ENCODE data around the gene TNFRSF14.

The TNFRSF14 gene

DNA sequence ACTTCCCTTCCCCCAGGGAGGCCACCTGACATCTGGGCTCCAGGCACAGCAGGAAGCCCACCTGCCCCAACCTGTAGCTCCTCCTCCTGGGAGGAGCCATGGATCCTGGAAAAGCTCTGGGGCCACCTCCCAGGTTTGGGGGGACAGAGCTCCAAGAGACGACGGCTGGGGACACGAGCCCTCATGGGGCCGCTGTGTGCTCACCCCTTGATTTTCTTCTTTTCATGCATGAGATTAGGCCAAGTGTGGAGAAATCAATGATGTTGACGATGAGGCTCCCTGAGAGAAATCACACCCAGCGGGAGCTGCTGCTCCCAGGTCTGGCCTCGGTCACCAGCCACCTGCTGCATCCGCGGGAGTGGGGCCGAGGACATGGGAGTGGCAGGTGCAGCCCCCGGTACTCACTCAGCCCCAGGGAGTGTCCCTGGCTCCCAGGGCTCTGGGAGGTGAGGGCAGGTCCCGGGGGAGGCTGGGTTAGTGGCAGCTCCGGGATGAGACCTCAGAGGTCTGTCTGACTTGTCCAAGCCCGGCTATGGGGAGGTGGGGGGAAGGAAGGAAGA, 8.7 kb downstream of the TNFRSF14 start:
- H3K4me3 ChIP-seq (ENCODE audit: low read length in 2 of 2) = no peak overlapping the region
- no peak for DNase-seq (ENCODE audit: low spot score)
- no peak overlapping the region for H3K4me2 ChIP-seq (ENCODE audit: insufficient read depth, low read length, poor library complexity, severe bottlenecking)
- no peak overlapping the region for H3K23ac ChIP-seq (ENCODE audit: low read depth, low read length, poor library complexity)
- H3K9ac ChIP-seq (ENCODE audit: low read depth, low read length, poor library complexity) = no peak overlapping the region
- no peaks in the 10 kb centered on the region for H3K36me3 ChIP-seq (replicated peaks in 1 of 2; ENCODE audit: control insufficient read depth in 2 of 2, insufficient read depth in 2 of 2, low read length in 2 of 2)
- H2BK12ac ChIP-seq (ENCODE audit: low read length) = peak overlapping the region; percentile 22
- H3K27ac ChIP-seq (replicated peaks; ENCODE audit: low read length) = no peak overlapping the region
- peak overlapping the region; percentile 37 for H3K4ac ChIP-seq (ENCODE audit: low read length)
- H3K9me3 ChIP-seq (replicated peaks in 1 of 2; ENCODE audit: control insufficient read depth in 2 of 2, insufficient read depth in 1 of 2, low read depth in 1 of 2, low read length in 2 of 2) = no peaks in the 10 kb centered on the region
- no CpG with 5 or more reads among the region's 14 CpGs for WGBS, 2 donors (ENCODE audit: extremely low coverage in 2 of 2, insufficient read length in 2 of 2, insufficient replicate concordance in 1 of 2)
- H3K18ac ChIP-seq (ENCODE audit: low read length) = peak overlapping the region; percentile 76
- no peaks in the 10 kb centered on the region for H3K79me1 ChIP-seq (ENCODE audit: low read depth, low read length)
- peaks cover 2% of the 10 kb centered on the region in 2 donors for H3K4me1 ChIP-seq (ENCODE audit: control insufficient read depth in 2 of 2, insufficient read depth in 1 of 2, low read depth in 1 of 2, low read length in 2 of 2)
- no peak overlapping the region for H4K91ac ChIP-seq (ENCODE audit: low read depth, low read length, poor library complexity)
- no peak overlapping the region for H2AFZ ChIP-seq (ENCODE audit: low read length)
- H3K27me3 ChIP-seq (ENCODE audit: control insufficient read depth in 3 of 3, insufficient read depth in 3 of 3, low read depth in 1 of 3, low read length in 3 of 3) = peaks cover 0 to 37% (median 0%) of the 10 kb centered on the region in 3 experiments
- H2BK5ac ChIP-seq (ENCODE audit: low read length) = no peak overlapping the region
- peak overlapping the region; percentile 94 for H3K14ac ChIP-seq (ENCODE audit: low read length)
- H2BK120ac ChIP-seq (ENCODE audit: low read depth, low read length) = no peak overlapping the region
- no peak overlapping the region for H4K8ac ChIP-seq (ENCODE audit: low read depth, low read length)
- H2BK15ac ChIP-seq (ENCODE audit: low read length) = peak overlapping the region; percentile 96
- H2AK5ac ChIP-seq (ENCODE audit: low read depth, low read length) = peak overlapping the region; percentile 98

DNA sequence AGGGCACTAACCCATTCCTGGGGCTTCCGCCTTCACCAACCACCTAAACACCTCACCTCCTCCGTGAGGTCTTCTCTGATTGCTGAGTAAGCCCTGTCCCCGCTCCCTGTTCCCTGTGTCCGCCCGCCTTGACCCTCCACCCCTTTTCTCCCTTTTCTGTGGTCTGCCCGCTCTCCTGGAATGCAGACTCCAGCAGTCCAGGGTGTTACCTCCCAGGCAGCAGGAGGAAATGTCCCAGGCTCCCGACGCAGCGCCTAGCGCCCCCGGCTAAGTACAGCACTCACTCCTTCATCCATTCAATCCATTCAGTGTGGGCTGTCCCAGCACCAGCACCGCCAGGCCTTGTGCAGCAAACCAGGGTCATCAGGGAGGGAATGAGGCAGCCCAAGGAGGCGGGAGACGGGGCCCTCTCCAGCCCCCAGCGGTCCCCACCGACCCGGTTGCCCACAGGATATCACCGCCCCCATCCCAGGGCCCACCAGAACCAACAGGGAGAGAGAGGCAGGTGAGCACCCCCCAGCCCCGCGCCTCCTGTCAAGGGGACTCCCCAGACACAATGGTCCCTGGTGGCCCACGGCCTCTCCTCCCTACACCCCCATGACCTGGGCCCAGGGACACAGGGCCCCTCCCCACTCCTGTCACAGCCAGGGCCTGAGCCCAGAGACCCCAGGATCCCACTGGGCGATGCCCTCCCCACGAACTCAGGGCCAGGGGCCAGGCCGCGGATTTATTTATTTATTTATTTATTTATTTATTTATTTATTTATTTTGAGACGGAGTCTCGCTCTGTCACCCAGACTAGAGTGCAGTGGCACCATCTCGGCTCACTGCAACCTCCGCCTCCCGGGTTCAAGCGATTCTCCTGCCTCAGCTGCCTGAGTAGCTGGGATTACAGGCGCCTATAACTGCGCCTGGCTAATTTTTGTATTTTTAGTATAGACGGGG, 10.2 kb downstream of the TNFRSF14 start:
- H2BK12ac ChIP-seq (ENCODE audit: low read length) = peak overlapping the region; percentile 84
- no peaks in the 10 kb centered on the region for H3K79me1 ChIP-seq (ENCODE audit: low read depth, low read length)

DNA sequence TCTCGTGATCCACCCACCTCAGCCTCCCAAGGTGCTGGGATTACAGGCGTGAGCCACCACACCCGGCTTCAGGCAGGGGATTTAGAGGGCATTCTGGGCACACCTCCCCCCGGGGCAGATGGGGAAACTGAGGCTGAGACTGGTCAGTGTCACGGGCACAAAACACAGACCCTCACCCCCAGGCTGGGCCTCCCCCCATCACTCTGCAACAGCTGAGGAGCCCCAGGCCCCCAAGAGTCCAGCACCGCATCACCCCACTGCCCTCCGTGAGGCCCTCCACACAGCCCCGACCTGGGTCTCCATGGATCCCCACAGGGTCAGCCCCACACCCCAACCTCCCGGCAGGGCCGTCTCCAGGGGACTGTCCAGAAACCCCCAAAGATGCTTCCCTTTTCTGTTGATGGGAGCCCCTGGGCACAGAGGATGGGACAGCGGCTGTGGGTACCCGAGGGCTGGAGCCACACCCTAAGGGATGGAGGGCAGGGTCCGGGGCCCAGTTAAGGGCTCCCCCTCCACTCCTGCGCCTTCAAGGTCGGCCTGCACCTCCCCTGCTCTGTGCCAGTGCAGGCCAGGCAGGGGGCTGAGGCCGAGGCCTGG, 11.0 kb downstream of the TNFRSF14 start:
- no peak overlapping the region for H3K27ac ChIP-seq (replicated peaks; ENCODE audit: low read length)
- H4K91ac ChIP-seq (ENCODE audit: low read depth, low read length, poor library complexity) = no peak overlapping the region
- peak overlapping the region; percentile 24 for H2BK12ac ChIP-seq (ENCODE audit: low read length)
- no peak overlapping the region for H3K4me3 ChIP-seq (ENCODE audit: low read length in 2 of 2)
- no peak overlapping the region for H3K9ac ChIP-seq (ENCODE audit: low read depth, low read length, poor library complexity)
- H3K27me3 ChIP-seq (ENCODE audit: control insufficient read depth in 3 of 3, insufficient read depth in 3 of 3, low read depth in 1 of 3, low read length in 3 of 3) = peaks cover 0 to 46% (median 0%) of the 10 kb centered on the region in 3 experiments
- no peaks in the 10 kb centered on the region for H3K9me3 ChIP-seq (replicated peaks in 1 of 2; ENCODE audit: control insufficient read depth in 2 of 2, insufficient read depth in 1 of 2, low read depth in 1 of 2, low read length in 2 of 2)
- no peak overlapping the region for H3K4ac ChIP-seq (ENCODE audit: low read length)
- H2BK5ac ChIP-seq (ENCODE audit: low read length) = no peak overlapping the region
- no CpG with 5 or more reads among the region's 16 CpGs for WGBS, 2 donors (ENCODE audit: extremely low coverage in 2 of 2, insufficient read length in 2 of 2, insufficient replicate concordance in 1 of 2)
- H3K18ac ChIP-seq (ENCODE audit: low read length) = peak overlapping the region; percentile 83
- no peak for DNase-seq (ENCODE audit: low spot score)
- H3K36me3 ChIP-seq (replicated peaks in 1 of 2; ENCODE audit: control insufficient read depth in 2 of 2, insufficient read depth in 2 of 2, low read length in 2 of 2) = no peaks in the 10 kb centered on the region
- H3K23ac ChIP-seq (ENCODE audit: low read depth, low read length, poor library complexity) = no peak overlapping the region
- no peak overlapping the region for H3K14ac ChIP-seq (ENCODE audit: low read length)
- no peak overlapping the region for H2AFZ ChIP-seq (ENCODE audit: low read length)
- peak overlapping the region; percentile 10 for H2BK15ac ChIP-seq (ENCODE audit: low read length)
- no peak overlapping the region for H3K4me2 ChIP-seq (ENCODE audit: insufficient read depth, low read length, poor library complexity, severe bottlenecking)
- peaks cover 2% of the 10 kb centered on the region in 2 donors for H3K4me1 ChIP-seq (ENCODE audit: control insufficient read depth in 2 of 2, insufficient read depth in 1 of 2, low read depth in 1 of 2, low read length in 2 of 2)
- no peak overlapping the region for H4K8ac ChIP-seq (ENCODE audit: low read depth, low read length)
- no peak overlapping the region for H2BK120ac ChIP-seq (ENCODE audit: low read depth, low read length)
- H2AK5ac ChIP-seq (ENCODE audit: low read depth, low read length) = peak overlapping the region; percentile 95
- no peaks in the 10 kb centered on the region for H3K79me1 ChIP-seq (ENCODE audit: low read depth, low read length)

More for the DNA sequence above, 10.2 kb downstream of the TNFRSF14 start:
- Histone ChIP-seq H4K91ac (ENCODE audit: low read depth, low read length, poor library complexity) (no peak overlapping the region), H2AK5ac (ENCODE audit: low read depth, low read length) (peak overlapping the region; percentile 79), H3K4me1 (ENCODE audit: control insufficient read depth in 2 of 2, insufficient read depth in 1 of 2, low read depth in 1 of 2, low read length in 2 of 2) (peaks cover 2% of the 10 kb centered on the region in 2 donors), H3K4me3 (ENCODE audit: low read length in 2 of 2) (no peak overlapping the region), H3K4me2 (ENCODE audit: insufficient read depth, low read length, poor library complexity, severe bottlenecking) (no peak overlapping the region), H2BK5ac (ENCODE audit: low read length) (no peak overlapping the region), H4K8ac (ENCODE audit: low read depth, low read length) (no peak overlapping the region), H3K18ac (ENCODE audit: low read length) (peak overlapping the region; percentile 52), H3K9ac (ENCODE audit: low read depth, low read length, poor library complexity) (peak overlapping the region; percentile 53), H2AFZ (ENCODE audit: low read length) (no peak overlapping the region), H3K14ac (ENCODE audit: low read length) (peak overlapping the region; percentile 28), H3K27me3 (ENCODE audit: control insufficient read depth in 3 of 3, insufficient read depth in 3 of 3, low read depth in 1 of 3, low read length in 3 of 3) (peaks cover 0 to 51% (median 0%) of the 10 kb centered on the region in 3 experiments), H3K36me3 (replicated peaks in 1 of 2; ENCODE audit: control insufficient read depth in 2 of 2, insufficient read depth in 2 of 2, low read length in 2 of 2) (no peaks in the 10 kb centered on the region), H2BK120ac (ENCODE audit: low read depth, low read length) (no peak overlapping the region), H3K27ac (replicated peaks; ENCODE audit: low read length) (no peak overlapping the region), H3K4ac (ENCODE audit: low read length) (no peak overlapping the region), H3K23ac (ENCODE audit: low read depth, low read length, poor library complexity) (no peak overlapping the region), H2BK15ac (ENCODE audit: low read length) (peak overlapping the region; percentile 81), H3K9me3 (replicated peaks in 1 of 2; ENCODE audit: control insufficient read depth in 2 of 2, insufficient read depth in 1 of 2, low read depth in 1 of 2, low read length in 2 of 2) (no peaks in the 10 kb centered on the region)
- DNase-seq (ENCODE audit: low spot score) = no peak
- no CpG with 5 or more reads among the region's 34 CpGs for WGBS, 2 donors (ENCODE audit: extremely low coverage in 2 of 2, insufficient read length in 2 of 2, insufficient replicate concordance in 1 of 2)

Measured in neuronal stem cell (in vitro differentiated cells).